Dendritic cell treated with granulocyte-macrophage colony-stimulating factor and Interleukin-4, amounts not matched to agents 40 ng/mL and 50 ng/mL, for 4 days (primary cell): ENCODE results near the gene PTH1R.

Experiments
- H3K27ac Mint-ChIP-seq: one replicate; pipeline ENCODE4 v1.8.0; 2022; ENCODE audit warnings: mild to moderate bottlenecking, mixed read lengths
- H3K27me3 Mint-ChIP-seq: one replicate; pipeline ENCODE4 v1.8.0; 2022; ENCODE audit warnings: mild to moderate bottlenecking, mixed read lengths
- H3K36me3 Mint-ChIP-seq: one replicate; pipeline ENCODE4 v1.8.0; 2022; ENCODE audit warnings: low read depth, mixed read lengths
- H3K4me1 Mint-ChIP-seq: one replicate; pipeline ENCODE4 v1.8.0; 2022; ENCODE audit warnings: low read depth, mixed read lengths
- H3K4me3 Mint-ChIP-seq: one replicate; pipeline ENCODE4 v1.8.0; 2022; ENCODE audit warnings: mild to moderate bottlenecking, moderate library complexity, mixed read lengths
- H3K9me3 Mint-ChIP-seq: one replicate; pipeline ENCODE4 v1.8.0; 2022; ENCODE audit warnings: mixed read lengths
- intact Hi-C: fragments of 100-400 bp; cut with micrococcal nuclease; formaldehyde crosslinking; loops from one replicate; pipeline ENCODE4 v1.15.0; 2022

The PTH1R gene

DNA sequence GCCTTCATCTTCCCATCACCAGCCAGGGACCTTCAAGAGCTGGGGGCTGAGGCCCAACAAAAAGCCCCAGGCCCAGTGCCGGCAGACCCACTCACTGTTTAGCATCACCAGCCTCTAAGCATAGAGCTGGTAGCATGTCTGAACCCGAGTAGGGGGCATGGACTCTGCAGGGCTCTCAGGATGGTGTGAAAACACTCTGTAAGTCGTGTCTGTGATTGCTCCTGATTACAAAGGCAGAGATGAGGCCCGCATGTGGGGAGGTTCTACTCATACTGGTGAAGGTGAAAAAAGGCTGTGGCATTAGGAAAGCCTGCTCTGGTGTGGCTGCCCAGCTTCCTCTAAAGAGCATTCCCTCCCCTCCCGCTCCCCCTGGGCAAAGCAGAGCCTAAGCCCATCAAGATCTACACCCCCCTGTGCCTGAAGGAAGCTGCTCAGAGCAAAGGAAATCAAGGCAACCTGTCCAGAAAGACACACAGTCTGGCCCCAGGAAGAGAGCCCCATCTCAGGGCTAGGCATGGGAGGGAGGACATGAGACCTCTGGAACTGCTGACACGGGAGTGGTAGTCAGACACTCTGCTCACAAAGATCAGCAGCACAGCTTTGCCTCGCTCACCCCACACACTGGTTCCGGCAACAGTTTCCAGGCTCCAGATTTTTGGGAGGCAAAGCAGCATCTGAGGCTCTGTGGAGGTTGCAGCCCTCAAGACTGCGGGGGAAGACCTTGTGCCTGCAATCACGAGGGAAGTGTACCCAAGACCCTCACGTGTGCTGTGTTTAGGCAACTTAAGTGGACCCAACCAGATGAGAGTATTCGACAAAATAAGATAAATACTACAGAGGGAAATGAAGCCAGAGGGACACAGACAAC is 62.3 kb downstream of the PTH1R start:
- Mint-ChIP-seq H3K36me3 (peaks cover 87% of the 10 kb centered on the region), H3K27me3 (no peaks in the 10 kb centered on the region), H3K4me3 (no peak overlapping the region), H3K9me3 (no peaks in the 10 kb centered on the region), H3K27ac (peak overlapping the region; percentile 2), H3K4me1 (peaks cover 74% of the 10 kb centered on the region)
- intact Hi-C loops: loop anchor here (5.0 kb wide), 1 partner anchor 32 kb away; no protein-coding TSS in a partner anchor

DNA sequence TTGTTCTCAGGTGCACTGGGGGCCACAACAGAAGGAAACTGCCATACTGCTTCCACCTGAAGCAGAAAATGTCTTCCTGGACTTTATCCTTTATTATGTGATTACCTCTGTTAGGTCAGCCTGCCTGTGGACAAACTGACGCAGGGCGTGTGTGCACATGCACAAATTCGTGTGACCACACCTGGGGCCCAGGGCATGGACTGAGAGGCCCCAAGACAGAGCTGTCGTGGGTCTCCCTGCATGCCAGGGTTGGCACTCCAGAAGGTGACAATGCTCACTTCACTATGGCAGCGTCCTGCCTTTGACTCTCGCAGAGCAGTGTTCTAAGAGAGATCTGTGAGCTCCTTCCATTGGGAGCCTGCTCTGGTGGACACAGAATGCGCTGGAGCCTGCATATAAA is 64.6 kb downstream of the PTH1R start:
- intact Hi-C loops: no loop called here
- Mint-ChIP-seq H3K4me3 (no peak overlapping the region), H3K36me3 (peaks cover 88% of the 10 kb centered on the region), H3K27ac (no peak overlapping the region), H3K9me3 (no peaks in the 10 kb centered on the region), H3K4me1 (peaks cover 73% of the 10 kb centered on the region), H3K27me3 (no peaks in the 10 kb centered on the region)

DNA sequence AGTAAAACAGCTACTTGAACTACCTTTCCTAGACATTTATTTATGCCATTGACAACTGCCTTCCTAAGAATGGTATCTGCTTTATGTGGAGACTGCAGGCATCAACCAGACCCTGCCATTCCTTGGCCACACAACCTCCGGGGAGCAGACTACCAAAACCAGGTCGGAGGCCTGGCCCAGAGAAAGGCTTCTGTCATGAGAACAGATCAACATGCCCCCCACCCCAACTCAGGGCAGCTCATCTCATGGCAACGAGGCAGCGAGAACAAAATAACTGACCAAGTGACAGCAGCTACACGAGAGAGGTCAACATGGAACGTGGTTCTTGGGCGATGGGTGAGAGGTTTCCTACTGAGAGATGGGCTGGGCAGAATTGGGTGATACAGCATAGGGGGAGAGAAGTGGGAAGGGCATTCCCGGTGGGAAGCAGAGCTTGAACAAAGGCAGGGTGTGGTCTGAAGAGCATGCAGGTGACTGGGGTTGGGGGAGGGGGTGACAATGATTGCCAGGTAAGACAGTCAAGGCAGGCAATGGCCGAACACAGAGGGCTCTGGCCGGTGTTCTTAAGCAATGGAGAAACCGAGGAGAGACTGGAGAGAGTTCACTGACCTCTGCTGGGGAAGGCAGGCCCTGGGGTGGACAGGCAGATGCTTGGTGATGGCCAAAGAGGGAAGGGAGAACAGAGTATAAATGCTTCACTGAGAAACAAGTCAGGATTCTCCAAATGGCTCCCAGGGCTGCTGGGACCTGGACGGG is 65.1 kb downstream of the PTH1R start:
- Mint-ChIP-seq H3K27me3 (no peaks in the 10 kb centered on the region), H3K9me3 (no peaks in the 10 kb centered on the region), H3K27ac (no peak overlapping the region), H3K4me3 (no peak overlapping the region), H3K4me1 (peaks cover 73% of the 10 kb centered on the region), H3K36me3 (peaks cover 88% of the 10 kb centered on the region)
- intact Hi-C loops: no loop called here

DNA sequence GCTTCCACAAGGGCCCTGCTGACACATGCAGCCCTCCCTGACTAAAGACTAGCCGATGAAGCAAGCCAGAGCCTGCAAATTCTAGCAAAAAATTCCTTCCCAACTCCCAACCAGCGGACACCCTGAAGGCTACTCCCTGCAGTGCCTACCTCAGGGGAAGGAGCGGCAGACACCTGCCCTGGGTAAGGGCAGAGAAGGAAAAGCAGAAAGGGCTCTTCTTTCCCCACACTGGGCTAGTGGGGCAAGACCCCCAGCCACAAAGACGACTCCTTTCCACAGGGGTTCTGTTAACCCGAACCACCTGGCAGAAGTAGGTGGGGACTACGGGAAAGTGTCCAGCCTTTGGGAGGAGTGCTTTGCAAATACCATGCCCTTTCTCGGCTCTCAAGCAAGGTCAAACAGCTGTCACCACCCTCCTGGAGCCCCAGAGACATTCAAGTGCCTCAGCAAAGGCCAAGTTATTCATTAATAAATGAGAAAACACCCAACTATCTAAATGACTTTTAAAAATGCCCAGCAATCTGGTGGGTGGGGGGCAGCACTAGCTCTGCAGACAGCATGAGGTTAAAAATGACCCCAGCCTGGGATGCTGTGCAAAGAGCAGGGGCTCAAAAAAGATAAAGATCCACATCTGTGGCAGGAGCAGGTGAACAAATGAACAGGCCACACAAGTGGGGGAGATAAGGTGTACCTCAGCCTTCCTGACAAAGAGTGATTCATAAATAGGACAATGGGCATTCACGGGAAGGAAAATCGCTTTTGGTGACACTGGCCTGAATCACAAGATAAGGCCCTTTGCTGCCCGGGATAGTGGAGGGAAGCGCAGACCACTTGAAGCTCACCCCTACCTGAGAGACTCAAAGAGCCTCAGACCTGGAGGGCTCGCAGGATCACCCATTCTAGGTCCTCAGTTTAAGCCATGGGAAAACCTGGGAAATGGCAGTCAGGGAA is 66.0 kb downstream of the PTH1R start:
- H3K4me1 Mint-ChIP-seq: peaks cover 75% of the 10 kb centered on the region

DNA sequence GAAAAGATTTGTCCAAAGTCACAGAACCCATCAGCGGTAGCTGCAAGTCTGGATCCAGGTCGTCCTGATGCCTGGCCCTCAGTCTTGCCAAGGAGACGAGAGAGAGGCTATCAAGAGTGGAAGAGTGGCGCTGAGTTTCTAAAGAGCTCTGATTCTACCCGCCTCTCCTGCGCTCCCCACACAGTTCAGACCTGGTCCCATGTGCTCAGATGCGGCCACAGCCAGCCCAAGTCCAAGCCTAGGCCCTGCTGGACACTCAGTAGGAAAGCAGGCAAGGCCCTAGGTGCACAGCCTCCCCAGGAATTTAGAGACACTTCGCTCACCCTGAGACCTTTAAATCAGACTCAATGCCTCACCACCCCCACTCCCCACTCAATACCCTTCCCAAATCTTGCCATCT is 66.7 kb downstream of the PTH1R start:
- H3K27me3 Mint-ChIP-seq: no peaks in the 10 kb centered on the region
- peaks cover 81% of the 10 kb centered on the region for H3K36me3 Mint-ChIP-seq
- no peaks in the 10 kb centered on the region for H3K9me3 Mint-ChIP-seq
- no peak overlapping the region for H3K4me3 Mint-ChIP-seq
- H3K4me1 Mint-ChIP-seq: peaks cover 75% of the 10 kb centered on the region
- no peak overlapping the region for H3K27ac Mint-ChIP-seq
- intact Hi-C loops: no loop called here

More for the DNA sequence above, 66.0 kb downstream of the PTH1R start:
- intact Hi-C loops: no loop called here
- H3K4me3 Mint-ChIP-seq: no peak overlapping the region
- no peaks in the 10 kb centered on the region for H3K9me3 Mint-ChIP-seq
- peaks cover 88% of the 10 kb centered on the region for H3K36me3 Mint-ChIP-seq
- no peak overlapping the region for H3K27ac Mint-ChIP-seq
- H3K27me3 Mint-ChIP-seq: no peaks in the 10 kb centered on the region

DNA sequence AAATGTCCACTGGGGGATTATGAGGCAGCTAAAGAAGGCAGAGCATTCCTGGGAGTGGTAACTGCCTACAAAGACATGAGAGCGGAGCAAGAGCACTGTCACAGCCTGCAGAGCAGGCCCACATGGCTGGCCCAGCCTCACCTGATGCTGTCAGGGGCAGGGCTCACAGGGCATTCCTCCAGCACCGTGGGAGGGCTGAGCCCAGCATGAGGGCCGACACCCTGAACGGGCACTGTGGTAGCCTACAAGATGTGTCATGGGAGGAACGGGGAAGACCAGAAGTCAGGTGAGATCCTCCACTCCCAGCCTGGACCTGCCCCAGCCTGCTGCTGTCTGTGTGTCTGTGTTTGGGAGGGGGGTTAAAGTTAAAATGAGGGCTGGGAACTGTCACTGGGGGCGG is 68.9 kb downstream of the PTH1R start:
- Mint-ChIP-seq H3K4me3 (no peak overlapping the region), H3K4me1 (peaks cover 79% of the 10 kb centered on the region), H3K27me3 (no peaks in the 10 kb centered on the region), H3K27ac (no peak overlapping the region), H3K36me3 (peaks cover 65% of the 10 kb centered on the region), H3K9me3 (no peaks in the 10 kb centered on the region)
- intact Hi-C loops: no loop called here

DNA sequence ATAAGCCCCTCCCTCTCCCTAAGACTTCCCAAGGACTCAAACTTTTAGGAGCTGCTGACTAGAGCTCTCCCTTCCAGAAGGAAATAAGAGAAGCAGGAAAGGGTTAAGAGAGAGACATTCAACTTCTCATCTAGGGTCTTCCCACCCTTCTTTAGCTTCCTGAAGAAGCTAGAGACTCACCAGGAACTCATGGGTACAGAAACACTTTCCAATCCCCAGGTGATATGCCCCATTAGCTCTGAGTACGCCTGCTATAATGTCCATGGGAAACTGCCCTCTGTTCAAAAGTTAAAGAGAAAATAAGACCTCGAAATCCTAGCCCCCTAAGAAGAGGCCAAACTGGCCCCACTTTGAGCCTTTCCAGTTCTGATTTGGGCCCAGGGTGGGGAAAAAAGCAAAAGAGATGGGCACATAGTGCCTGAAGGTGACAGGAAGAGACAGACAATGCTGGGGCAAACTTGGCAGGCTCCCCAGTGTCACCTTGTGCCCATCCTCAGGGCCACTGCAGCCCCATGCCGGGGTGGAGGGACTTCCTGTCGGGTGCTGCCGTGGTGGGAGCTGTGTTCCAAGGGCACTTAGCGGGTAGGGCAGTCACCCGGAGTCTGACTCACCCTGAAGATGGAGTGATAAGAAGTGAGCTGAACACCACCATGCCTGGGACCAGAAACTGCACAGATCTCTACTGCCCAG is 69.5 kb downstream of the PTH1R start:
- peaks cover 82% of the 10 kb centered on the region for H3K4me1 Mint-ChIP-seq
- H3K4me3 Mint-ChIP-seq: no peak overlapping the region
- no peak overlapping the region for H3K27ac Mint-ChIP-seq
- no peaks in the 10 kb centered on the region for H3K27me3 Mint-ChIP-seq
- no peaks in the 10 kb centered on the region for H3K9me3 Mint-ChIP-seq
- intact Hi-C loops: no loop called here
- peaks cover 65% of the 10 kb centered on the region for H3K36me3 Mint-ChIP-seq

DNA sequence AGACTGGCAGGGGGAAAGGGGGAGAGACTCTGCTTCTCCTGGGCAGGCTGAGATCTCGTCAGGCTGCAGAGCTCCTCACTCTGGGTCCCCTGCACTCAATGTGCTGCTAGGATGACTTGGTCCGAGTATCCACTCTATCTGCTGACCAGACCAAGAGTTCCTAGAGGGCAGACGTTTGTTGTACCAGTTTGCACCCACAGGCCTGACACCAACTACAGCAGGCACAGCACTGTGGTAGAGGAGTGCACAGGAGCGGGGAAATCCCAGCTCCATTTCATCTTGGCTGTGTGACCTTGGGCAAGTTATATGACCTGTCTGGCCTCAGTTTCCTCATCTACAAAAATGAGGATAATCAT is 70.0 kb downstream of the PTH1R start:
- H3K9me3 Mint-ChIP-seq: no peaks in the 10 kb centered on the region
- intact Hi-C loops: no loop called here
- H3K4me3 Mint-ChIP-seq: no peak overlapping the region
- H3K4me1 Mint-ChIP-seq: peaks cover 84% of the 10 kb centered on the region
- H3K27me3 Mint-ChIP-seq: no peaks in the 10 kb centered on the region
- no peak overlapping the region for H3K27ac Mint-ChIP-seq
- peaks cover 65% of the 10 kb centered on the region for H3K36me3 Mint-ChIP-seq

DNA sequence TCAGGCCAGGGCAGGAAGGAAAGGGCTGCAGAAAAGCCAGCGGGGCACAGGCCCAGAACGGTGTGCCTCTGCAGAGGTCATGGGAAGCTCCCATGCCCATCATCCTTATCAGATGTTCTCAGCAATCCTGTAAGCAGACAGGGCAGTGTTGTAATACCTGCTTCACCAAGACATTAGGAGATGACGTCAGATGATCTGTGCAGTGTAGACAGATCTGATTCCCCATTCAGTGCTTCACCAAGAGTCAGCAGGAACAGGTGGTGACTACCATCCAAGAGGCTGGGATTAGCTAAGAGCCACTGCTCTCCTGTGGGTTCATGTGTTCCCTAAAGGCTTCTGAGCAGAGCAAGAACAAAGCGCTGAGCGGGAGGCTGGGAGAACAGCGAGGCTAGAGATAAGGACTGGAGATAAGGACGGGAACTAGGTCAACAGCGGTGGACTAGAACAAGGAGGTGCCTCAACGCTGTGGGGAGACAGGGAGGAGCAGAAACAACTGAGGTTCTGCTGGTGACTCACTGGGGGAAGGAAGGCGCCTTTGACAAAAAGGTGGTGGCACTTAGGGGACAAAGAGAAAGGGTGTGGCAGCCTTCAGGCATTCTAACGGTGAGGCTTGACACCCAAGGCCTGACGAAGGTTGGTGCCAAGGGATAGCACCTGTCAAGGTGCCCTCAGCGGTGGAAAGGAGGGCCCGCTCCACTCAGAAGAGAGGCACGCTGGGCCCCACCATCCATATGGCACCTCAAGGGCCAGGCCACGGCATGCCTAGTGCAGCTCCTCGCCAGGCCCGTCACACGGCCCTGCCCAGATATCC is 70.7 kb downstream of the PTH1R start:
- peak overlapping the region; percentile 31 for H3K27ac Mint-ChIP-seq
- intact Hi-C loops: no loop called here

DNA sequence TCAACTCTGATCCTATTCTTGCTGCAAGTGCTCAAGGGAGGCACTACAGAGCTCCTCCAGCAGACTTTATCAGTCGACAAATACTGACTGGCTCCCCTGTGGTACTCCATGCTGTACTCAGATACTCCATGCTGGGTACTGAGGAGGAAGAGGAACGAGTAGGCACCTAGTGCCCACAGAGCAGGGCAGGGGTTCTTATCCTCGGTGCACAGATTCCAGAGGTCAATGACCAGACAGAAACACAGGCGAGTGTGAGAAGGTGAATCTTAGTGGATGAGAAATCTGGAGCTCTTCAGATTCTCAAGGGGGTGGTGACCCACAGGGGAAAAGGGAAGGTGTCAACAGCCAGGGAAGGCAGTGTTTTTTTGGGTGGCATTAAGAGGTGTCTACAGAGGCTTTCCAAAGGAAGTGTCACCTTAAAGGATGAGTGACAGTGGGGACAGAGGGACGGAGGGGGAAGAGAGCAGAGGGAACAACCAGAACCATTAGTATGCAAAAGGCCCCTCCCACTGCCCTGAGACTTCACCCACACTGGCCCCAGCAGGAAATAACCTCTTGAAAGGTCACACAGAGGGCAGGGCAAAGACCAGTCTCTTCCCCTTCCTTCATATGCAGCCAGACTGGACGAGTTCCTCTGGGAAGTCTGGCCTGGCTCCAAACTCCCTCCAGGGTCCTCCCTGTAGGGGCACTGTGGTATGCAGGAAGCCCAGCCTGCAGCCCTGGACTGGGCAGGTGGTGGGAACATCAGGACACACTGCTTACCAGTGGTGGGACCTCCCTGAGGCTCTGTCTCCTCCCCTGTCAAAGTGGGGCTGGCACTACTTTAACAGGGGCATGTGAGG is 71.5 kb downstream of the PTH1R start:
- Mint-ChIP-seq H3K9me3 (no peaks in the 10 kb centered on the region), H3K27me3 (no peaks in the 10 kb centered on the region), H3K4me1 (peaks cover 95% of the 10 kb centered on the region), H3K36me3 (peaks cover 60% of the 10 kb centered on the region), H3K27ac (no peak overlapping the region), H3K4me3 (peak overlapping the region; percentile 30)
- intact Hi-C loops: no loop called here

More for the DNA sequence above, 70.7 kb downstream of the PTH1R start:
- H3K36me3 Mint-ChIP-seq: peaks cover 60% of the 10 kb centered on the region
- no peaks in the 10 kb centered on the region for H3K9me3 Mint-ChIP-seq
- no peaks in the 10 kb centered on the region for H3K27me3 Mint-ChIP-seq
- peak overlapping the region; percentile 62 for H3K4me3 Mint-ChIP-seq
- H3K4me1 Mint-ChIP-seq: peaks cover 86% of the 10 kb centered on the region

DNA sequence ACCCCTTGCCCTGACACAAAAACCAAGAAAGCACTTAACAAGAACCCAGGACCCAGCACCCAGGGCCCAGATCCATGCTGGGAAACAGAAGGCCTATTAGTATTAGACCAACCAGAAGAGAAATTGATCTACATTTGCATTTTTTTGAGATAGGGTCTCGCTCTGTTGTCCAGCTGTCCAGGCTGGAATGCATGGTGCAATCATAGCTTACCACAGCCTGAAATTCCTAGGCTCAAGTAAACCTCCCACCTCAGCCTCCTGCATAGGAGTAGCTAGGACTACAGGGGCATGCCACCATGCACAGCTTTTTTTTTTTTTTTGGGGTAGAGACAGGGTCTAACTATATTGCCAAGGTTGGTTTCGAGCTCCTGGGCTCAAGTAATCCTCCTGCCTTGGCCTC is 72.7 kb downstream of the PTH1R start:
- H3K9me3 Mint-ChIP-seq: no peaks in the 10 kb centered on the region
- intact Hi-C loops: no loop called here
- H3K4me1 Mint-ChIP-seq: peaks cover 95% of the 10 kb centered on the region
- H3K4me3 Mint-ChIP-seq: no peak overlapping the region
- no peaks in the 10 kb centered on the region for H3K27me3 Mint-ChIP-seq
- H3K36me3 Mint-ChIP-seq: peaks cover 52% of the 10 kb centered on the region
- no peak overlapping the region for H3K27ac Mint-ChIP-seq

DNA sequence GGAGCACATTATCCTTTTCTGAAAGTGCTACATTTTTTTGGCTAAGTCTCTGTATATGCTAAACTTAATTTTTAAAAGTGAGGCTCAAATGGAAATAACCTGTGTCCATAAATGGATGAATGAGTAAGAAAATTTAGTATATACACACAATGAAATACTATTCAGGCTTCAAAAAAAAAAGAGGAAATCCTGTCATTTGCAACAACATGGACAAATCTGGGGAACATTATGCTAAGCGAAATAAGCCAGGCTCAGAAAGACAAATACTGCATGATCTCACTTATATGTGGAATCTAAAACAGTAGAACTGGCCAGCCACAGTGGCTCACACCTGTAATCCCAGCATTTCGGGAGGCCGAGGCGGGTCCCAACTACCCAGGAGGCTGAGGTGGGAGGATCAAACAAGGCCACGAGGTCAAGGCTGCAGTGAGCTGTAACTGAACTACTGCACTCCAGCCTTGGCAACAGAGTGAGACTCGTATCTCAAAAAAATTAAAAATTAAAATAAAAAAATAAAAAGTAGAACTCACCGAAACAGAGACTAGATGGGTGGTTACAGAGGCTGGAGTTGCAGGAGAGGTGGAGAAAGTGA is 73.2 kb downstream of the PTH1R start:
- H3K36me3 Mint-ChIP-seq: peaks cover 51% of the 10 kb centered on the region
- H3K4me1 Mint-ChIP-seq: peaks cover 97% of the 10 kb centered on the region
- no peaks in the 10 kb centered on the region for H3K9me3 Mint-ChIP-seq
- H3K27me3 Mint-ChIP-seq: no peaks in the 10 kb centered on the region
- intact Hi-C loops: no loop called here
- no peak overlapping the region for H3K4me3 Mint-ChIP-seq
- no peak overlapping the region for H3K27ac Mint-ChIP-seq
